ENCODE data around the gene SMARCA4. TPM values are rescaled to one million over a fixed set of nuclear protein-coding genes. Genes with fewer than 3 reads are reported as not detected.

Gene SMARCA4
- total RNA-seq, 2 experiments from 2014 or later = 97.0 to 98.7 TPM

DNA sequence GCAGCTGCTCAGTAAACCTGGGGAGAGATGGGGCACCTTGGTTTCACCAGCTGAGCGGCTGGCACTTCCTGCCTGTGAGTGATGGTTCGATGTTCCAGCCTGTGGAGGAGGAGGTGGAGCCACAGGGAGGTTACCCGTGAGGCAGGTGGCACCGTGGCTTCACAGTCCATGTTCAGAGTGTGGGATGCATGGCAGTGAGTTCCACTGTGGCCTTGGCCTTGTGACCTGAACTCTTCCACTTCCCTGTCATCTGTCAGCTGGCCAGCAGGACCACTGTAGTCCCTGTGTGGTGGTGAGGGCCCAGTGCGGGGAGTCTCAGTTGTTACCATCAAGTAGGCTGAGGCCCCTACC is 16.9 kb downstream of the SMARCA4 start:
- CTCF ChIA-PET = interaction anchor here (1.0 kb wide), 1 partner anchor 41 kb away, joined by 3 read pairs; no protein-coding TSS in a partner anchor
- POLR2A ChIA-PET = interaction anchor here (1.3 to 1.8 kb wide), 2 partner anchors 41 to 112 kb away, joined by 4 to 5 read pairs; partner anchors contain the start of gene LDLR
- Mint-ChIP-seq H3K4me1 (ENCODE audit: low read depth) (peaks cover 39% of the 10 kb centered on the region), H3K36me3 (ENCODE audit: low read depth) (peaks cover 5% of the 10 kb centered on the region), H3K27me3 (no peaks in the 10 kb centered on the region), H3K27ac (no peak overlapping the region), H3K4me3 (no peak overlapping the region), H3K9me3 (no peaks in the 10 kb centered on the region)
- intact Hi-C loops (cut with micrococcal nuclease) = no loop called here
- TF ChIP-seq, protein P1, sequence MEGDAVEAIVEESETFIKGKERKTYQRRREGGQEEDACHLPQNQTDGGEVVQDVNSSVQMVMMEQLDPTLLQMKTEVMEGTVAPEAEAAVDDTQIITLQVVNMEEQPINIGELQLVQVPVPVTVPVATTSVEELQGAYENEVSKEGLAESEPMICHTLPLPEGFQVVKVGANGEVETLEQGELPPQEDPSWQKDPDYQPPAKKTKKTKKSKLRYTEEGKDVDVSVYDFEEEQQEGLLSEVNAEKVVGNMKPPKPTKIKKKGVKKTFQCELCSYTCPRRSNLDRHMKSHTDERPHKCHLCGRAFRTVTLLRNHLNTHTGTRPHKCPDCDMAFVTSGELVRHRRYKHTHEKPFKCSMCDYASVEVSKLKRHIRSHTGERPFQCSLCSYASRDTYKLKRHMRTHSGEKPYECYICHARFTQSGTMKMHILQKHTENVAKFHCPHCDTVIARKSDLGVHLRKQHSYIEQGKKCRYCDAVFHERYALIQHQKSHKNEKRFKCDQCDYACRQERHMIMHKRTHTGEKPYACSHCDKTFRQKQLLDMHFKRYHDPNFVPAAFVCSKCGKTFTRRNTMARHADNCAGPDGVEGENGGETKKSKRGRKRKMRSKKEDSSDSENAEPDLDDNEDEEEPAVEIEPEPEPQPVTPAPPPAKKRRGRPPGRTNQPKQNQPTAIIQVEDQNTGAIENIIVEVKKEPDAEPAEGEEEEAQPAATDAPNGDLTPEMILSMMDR (IDR thresholded peaks at IDR 0.05) = no peak
- DNase-seq (peak; percentile 13), ATAC-seq (no peak)

DNA sequence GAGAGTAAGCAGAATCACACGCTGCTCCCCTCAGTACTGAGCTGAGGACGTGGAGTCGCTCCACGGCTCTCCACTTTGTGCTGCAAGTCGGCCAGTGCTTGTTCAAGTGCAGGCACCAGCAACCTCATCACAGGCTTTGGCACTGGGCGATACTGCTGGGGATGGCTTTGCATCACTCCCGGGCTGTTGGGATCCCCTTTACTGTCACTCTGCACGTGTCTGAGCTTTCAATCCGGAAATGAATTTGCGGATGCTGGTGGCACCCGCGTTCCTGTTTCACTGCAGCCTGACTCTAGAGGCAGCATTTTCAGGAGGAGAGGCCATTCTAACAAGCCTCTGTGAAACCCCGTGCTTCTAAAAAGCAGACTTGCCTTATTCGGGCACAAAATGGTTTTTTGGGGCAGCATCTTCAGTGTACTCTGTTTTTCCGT is 19.1 kb downstream of the SMARCA4 start:
- peak; percentile 52 for DNase-seq
- ATAC-seq = peak; percentile 81
- no peaks in the 10 kb centered on the region for H3K27me3 Mint-ChIP-seq
- H3K36me3 Mint-ChIP-seq (ENCODE audit: low read depth) = peaks cover 6% of the 10 kb centered on the region
- peaks cover 28% of the 10 kb centered on the region for H3K4me1 Mint-ChIP-seq (ENCODE audit: low read depth)
- intact Hi-C loops (cut with micrococcal nuclease) = no loop called here
- ChIA-PET POLR2A (interaction anchor here (0.6 to 0.8 kb wide), 3 partner anchors 23 to 265 kb away, joined by 3 to 4 read pairs (median 4); no protein-coding TSS in a partner anchor), CTCF (interaction anchor here (0.8 kb wide), 1 partner anchor 49 kb away, joined by 3 read pairs; no protein-coding TSS in a partner anchor)
- no peaks in the 10 kb centered on the region for H3K9me3 Mint-ChIP-seq
- H3K4me3 Mint-ChIP-seq = no peak overlapping the region
- TF ChIP-seq, protein P1 (IDR thresholded peaks at IDR 0.05) = no peak
- H3K27ac Mint-ChIP-seq = peak overlapping the region; percentile 11

DNA sequence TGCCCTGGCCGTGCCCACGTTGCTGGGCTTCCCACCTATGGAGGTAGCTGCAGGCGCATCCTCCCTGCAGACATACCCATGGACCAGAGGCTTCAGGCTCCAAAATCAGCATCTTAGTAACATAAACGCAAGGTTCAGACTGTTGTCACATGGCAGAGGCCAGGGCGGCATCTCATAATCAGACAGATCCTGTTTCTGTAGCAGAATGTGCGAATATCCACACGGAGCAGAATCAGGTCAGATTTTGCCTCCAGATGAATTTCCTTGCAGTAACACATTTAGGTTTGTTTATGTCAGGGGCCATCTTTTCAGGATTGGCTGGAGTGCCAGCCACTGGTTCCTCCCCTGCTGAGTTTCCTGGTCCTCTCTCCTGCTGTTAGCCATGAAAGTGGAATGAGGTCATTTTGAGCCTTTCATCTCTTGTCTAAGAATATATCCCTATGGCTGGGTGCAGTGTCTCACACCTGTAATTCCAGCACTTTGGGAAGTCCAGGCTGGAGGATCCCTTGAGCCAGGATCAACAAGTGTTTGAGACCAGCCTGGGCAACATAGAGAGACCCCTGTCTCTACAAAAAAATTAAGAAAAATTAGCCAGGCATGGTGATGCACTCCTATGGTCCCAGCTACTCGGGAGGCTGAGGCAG is 20.5 kb downstream of the SMARCA4 start:
- no peak overlapping the region for H3K4me3 Mint-ChIP-seq
- H3K36me3 Mint-ChIP-seq (ENCODE audit: low read depth) = peaks cover 4% of the 10 kb centered on the region
- H3K9me3 Mint-ChIP-seq = no peaks in the 10 kb centered on the region
- CTCF ChIA-PET = no interaction called here
- POLR2A ChIA-PET = no interaction called here
- peaks cover 20% of the 10 kb centered on the region for H3K4me1 Mint-ChIP-seq (ENCODE audit: low read depth)
- DNase-seq (no peak), ATAC-seq (no peak)
- intact Hi-C loops (cut with micrococcal nuclease) = no loop called here
- no peaks in the 10 kb centered on the region for H3K27me3 Mint-ChIP-seq
- no peak overlapping the region for H3K27ac Mint-ChIP-seq
- TF ChIP-seq, protein P1 (IDR thresholded peaks at IDR 0.05) = no peak

DNA sequence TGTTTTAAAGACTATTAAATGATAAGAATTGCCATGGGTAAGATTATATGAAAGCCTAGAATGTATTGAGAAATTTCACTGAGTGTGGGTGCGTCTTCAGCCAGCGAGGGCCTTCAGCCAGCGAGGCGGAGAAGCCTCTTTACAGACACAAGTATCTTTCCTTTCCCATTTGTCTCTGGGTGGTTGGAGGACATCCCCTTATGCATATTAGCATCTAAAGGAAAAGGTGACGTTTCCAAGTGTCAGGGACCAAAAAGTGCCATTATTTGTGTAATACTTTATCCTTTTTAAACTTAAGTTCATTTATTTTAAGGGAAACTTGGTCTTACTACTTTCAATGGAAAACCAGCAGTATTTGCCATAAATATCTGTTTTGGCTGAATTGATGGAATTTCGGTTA is 22.2 kb downstream of the SMARCA4 start:
- POLR2A ChIA-PET = no interaction called here
- Mint-ChIP-seq H3K4me3 (no peak overlapping the region), H3K27ac (no peak overlapping the region), H3K9me3 (no peaks in the 10 kb centered on the region), H3K36me3 (ENCODE audit: low read depth) (peaks cover 7% of the 10 kb centered on the region), H3K27me3 (no peaks in the 10 kb centered on the region), H3K4me1 (ENCODE audit: low read depth) (peaks cover 12% of the 10 kb centered on the region)
- intact Hi-C loops (cut with micrococcal nuclease) = no loop called here
- CTCF ChIA-PET = no interaction called here
- TF ChIP-seq, protein P1 (IDR thresholded peaks at IDR 0.05) = no peak
- DNase-seq = no peak
- ATAC-seq = no peak

DNA sequence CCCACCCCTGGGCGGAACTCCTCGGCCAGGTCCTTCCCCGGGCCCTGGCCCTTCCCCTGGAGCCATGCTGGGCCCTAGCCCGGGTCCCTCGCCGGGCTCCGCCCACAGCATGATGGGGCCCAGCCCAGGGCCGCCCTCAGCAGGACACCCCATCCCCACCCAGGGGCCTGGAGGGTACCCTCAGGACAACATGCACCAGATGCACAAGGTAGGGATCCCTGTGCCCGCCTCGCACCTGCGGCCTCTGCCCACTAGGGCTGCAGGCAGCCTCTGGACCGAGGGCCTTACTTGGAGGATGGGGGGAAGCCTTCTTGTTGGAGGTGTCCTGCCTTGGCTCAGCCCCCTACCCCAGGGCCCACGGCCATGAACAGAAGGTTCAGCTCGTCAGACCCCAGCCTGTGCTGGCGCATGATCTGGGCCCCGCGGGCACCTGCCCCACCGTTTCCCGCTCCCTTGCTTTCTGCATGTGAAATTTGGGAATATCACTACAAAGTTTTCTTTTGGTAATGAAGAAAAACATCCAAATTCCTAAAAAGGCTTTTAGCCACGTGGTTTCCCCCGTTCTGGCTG is 23.4 kb downstream of the SMARCA4 start:
- DNase-seq (no peak), ATAC-seq (no peak)
- Mint-ChIP-seq H3K27me3 (no peaks in the 10 kb centered on the region), H3K36me3 (ENCODE audit: low read depth) (peaks cover 9% of the 10 kb centered on the region), H3K4me3 (no peak overlapping the region), H3K9me3 (no peaks in the 10 kb centered on the region), H3K27ac (no peak overlapping the region), H3K4me1 (ENCODE audit: low read depth) (peaks cover 6% of the 10 kb centered on the region)
- TF ChIP-seq, protein P1 (IDR thresholded peaks at IDR 0.05) = no peak
- ChIA-PET CTCF (no interaction called here), POLR2A (no interaction called here)
- intact Hi-C loops (cut with micrococcal nuclease) = no loop called here

All from activated CD8-positive, alpha-beta T cell treated with anti-CD3 and anti-CD28 coated beads for 36 hours (primary cell).